Activated gamma-delta T cell (primary cell): ENCODE results near the gene PLPP3.

Source experiments
- DNase-seq: peaks from one replicate; lab custom pipeline; 2025; lab: John Stamatoyannopoulos, UW

Gene PLPP3

DNA sequence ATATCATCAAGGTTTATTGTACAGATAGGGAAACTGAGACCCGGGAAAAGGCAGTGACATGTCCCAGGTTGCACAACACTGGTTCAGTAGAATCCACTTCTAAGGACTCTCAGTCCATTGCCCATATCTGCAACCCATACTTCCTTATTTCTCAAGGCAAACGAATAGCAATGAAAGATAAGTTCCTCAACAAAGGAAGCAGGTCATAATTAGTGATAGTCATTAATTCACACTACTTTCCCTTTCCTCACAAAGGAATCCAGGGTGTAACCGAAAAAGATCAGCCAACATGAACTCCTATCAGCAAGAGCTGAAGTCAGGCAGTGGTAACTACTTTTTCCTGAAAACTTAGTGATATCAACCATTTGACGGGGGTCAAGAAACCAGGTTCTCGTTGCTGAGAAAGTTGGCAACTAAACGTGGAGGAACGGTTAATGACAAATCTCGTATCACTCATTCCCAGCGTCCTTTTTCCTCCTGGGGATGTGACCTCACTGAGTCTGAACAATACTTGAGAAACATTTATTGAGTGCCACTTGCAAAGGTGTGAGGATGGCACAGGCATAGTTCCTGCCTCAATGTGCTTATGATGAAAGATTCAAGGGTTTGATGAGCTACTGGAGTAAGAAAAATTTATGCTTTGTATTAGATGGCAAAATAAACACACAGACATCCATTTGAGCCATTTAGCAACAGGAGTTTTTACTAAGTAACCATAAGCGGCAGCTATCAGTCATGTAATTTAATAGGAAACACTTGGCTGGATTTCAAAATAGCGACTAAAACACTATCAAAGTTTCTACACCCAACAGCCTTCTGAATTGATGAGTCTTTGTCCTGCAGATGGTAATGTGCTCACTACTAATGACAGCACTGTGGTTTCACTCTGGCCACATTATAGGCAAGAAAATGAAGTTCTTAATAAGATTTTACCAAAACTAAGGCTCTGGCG, 82.3 kb downstream of the PLPP3 start:
- DNase-seq: no peak

DNA sequence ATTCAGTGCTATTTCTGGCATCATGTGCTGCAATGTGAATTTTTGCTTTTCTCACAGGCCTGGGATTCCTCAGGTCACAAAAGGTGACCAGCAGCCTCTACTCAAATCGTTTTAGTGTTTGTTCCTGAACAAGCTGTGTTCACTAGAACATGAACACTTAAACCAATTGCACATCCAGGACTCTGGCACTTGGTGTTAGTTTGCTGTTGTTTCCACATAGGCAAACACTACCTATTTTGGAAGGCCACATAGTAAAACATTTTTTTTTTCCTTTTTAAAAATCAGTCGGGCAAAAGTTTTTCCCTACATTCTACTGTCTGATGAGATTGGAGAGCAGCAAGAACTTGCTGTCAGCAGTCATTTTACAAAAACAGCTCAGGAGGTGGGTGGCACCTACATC, 83.2 kb downstream of the PLPP3 start:
- no peak for DNase-seq

DNA sequence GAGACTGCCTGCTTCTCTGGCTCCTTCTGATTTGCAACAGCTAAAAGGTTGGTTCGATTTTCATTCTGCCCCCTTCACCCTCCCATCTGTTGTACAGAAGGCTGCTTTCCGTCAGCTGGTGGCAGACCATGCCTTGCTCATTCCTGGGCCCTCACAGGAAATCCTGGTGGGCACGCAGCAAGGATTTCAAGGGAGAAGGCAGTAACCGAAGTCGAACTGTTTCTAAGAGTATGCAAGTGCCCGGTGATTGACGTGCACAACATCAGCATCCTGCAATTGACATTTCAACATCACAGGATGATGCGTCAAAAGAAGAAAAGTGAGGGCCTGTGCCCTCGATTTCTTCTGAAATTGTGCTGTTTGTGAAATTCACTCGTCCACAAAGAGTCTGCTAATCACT, 83.8 kb downstream of the PLPP3 start:
- DNase-seq: no peak

DNA sequence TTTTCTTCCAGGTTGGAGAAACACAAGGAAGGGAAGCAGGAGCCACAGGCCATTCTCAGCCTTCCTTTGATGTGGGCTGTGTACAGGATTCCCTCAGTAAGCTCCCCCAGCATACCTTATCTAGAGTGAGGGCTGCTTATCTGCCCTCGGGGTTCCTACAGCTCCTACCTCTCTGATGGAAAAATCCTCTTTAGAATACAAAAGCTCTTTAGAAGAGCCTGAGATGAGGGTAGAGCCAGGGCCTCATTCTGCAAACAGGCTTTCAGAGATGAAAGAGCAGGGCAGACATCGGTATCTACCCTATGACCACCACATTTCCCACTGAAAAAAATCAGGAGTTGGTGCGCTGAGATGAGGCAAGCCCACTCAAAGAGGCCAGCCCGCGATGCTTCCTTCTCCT, 85.1 kb downstream of the PLPP3 start:
- no peak for DNase-seq

DNA sequence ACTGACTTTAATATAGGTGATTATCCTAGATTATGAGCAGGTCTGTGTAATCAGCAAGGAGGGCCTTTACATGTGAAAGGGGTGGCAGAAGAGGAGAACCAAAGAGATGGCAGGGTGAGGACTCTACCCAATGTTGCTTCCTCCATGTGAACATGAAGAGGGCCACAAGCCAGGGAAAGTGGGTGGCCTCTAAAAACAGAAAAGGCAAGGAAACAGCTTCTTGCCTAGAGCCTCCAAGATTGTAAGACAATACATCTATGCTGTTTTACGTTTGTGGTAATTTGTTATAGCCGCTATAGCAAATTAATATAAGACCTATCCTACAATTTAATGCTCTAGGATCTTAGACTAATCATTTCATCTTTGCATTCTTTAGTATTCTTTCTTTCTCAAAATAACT, 85.5 kb downstream of the PLPP3 start:
- DNase-seq: no peak

DNA sequence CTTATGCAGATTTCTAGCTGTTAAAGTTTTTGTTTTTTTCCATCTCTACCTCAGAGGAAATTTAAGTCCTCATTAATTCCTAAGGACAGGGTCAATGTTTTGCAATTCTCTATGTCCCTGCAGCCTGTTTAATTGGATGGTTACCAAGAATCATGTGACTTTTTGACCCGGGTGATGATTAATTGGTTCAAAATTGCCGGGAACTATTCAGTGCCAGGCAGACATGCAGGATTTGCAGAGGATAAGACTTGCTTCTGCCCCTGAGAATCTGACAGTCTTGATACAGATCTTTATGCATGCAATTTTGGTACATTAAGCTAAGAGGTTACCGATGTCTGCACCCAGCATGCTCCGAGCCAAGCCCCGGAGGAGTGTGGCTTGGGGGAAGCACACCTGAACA, 87.9 kb downstream of the PLPP3 start:
- no peak for DNase-seq

DNA sequence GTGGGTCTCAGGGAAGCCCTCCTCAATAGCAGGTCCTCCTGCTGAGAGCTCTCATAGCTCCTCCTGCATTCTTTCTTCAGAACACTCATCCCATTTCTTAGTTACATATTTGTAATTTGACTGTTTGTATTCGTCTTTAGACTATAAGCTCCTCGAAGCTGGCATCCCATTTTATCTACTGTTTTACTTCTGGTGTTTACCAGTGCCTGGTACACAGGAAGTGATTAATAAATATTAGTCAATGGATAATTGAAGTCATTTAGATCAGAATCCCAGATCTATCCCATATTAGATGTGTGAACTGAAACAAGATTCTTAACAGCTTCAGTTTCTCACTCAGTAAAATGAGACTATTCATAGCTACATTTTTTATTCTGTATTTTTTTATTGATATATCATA, 88.7 kb downstream of the PLPP3 start:
- DNase-seq: no peak

DNA sequence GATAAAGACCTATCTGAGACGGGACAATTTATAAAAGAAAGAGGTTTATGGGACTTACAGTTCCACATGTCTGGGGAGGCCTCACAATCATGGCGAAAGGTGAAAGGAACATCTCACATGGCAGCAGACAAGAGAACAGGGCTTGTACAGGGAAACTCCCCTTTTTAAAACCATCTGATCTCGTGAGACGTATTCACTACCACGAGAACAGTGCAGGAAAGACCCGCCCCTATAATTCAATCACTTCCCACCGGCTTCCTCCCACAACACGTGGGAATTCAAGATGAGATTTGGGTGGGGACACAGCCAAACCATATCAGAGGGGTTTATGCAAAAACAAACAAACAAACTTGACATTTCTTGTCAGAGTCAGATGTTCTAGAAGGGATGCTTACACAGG, 89.7 kb downstream of the PLPP3 start:
- DNase-seq: no peak

DNA sequence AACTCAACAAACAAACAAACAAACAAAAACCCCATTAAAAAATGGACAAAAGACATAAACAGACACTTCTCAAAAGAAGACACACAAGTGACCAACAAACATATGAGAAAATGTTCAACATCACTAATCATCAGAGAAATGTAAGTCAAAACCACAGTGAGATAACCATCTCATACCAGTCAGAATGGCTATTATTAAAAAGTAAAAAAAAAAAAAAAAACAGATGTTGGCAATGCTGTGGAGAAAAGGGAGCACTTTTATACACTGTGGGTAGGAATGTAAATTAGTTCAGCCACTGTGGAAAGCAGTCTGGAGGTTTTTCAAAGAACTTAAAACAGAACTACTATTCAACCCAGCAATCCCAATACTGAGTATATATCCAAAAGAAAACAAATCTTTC, 94.7 kb downstream of the PLPP3 start:
- no peak for DNase-seq

DNA sequence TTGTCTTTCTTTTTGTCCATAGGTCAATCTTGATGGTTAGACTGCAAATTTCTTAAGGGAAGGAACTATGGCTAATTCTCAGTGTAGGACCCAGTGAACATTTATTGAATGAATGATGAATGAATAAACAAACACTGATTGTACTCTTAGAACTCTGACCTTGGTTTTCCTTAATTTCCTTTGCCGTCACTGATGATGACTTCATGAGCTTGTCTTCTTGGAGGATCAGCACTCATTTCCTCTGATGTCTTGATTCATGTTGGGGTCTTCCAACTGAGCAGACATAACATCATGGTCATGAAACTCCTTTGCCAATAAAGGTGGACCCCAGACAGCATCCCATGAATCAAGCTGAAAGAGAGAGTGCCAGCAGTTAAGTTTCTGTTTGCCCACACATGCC, 96.3 kb downstream of the PLPP3 start:
- DNase-seq: no peak

DNA sequence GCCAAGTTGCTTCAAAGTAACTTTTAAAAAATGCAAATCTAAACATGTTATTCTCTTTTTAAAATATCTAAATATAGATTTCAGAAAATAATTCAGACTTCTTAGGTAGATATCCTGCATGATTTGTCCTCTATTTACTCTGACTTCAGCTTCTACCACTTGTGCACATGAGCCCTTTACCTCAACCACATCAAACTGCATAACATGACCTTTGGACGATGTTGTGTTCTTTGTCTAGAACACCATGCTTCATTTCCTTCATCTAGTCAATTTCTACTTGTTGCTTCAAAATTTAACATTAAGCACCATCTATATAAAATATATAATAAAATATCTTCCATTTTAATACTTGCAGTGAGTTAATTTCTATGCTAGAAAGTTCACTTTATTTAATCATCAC, 96.9 kb downstream of the PLPP3 start:
- DNase-seq: no peak

DNA sequence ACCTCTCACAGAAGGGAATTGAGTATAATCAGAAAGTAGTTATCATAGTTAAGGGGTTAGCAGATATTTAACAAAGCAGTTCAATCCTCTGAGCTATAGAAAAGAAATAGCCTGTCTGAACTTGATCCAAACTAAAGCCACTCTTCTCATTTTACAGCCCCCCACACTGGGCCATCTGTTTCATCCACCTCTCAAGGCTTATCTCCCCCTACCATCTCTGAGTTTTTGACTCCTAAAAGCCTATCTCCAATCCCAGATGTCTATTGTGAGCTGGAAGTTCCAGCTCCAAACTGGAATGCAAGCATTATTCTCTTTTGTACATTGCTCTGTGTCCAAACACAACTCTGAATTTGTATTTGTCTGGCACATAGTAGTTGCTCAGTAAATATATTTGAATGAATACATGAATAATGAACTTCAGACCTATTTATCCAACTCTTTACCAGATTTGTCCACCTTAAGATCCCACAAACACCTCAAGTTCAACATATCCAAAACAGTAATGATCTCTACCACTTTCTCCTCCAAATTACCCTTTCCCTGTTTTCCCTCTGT, 98.1 kb downstream of the PLPP3 start:
- no peak for DNase-seq

DNA sequence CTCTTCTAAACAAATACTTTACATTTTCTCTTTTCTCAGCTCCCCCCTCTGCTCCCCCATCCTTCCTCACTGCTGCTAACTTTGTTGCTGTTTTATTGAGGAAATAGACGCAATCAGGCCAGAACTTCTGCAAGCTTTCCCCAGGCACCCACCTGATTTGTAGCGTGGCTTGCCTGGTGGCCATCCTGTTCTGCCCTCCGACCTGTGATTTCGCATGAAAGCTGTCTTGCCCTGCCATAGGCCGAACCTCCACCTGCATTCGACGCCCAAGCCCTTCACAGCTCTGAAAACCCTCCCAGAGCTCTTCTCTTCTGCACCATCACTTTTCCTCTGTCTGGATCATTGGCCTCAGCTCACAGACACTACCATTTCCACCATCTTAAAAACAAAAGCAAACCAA, 100.6 kb downstream of the PLPP3 start:
- DNase-seq: no peak

DNA sequence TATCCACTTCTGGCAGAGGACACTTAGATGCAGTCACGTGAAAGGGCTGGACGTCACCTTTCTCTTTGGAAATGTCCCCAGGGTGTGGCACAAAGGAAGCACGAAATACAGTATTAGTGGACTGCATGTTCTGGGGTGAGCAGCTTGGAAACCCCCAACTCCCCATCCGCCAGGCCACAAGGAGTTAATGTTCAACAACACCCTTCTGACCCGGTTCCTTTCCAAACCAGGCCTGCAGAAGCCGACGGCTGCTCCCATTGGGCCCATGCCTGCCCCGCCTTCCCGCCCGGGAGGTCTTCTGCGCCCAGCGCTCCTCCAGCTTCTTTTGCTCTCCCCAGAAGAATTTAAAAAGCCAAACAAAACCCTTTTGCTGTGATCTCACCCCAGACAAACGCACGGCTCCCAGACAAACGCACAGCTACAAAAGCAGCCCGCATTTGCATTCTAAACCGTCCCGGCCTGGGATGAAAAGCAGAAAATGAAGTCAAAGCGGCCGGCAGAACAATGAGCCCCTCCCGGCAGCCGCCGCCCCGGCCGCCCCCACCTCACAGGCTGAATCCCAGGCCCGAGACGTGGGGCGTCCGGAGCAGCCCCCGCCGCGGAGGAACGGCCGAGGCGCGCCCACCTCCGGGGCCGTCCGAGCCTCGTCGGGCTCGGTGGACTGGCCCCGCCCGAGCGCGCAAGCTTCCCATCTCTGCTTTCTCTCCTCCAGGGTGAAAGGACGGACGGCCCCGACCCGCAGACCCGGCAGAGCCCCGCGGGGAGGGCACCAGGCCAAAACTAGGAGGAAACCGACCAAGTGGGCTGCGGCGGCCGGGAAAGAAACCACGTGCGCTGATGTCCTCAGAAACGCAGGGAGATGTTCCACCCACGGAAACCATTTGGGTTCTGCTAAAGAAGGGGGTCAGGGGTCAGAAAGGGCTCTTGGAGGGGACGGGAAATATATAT, 101.9 kb downstream of the PLPP3 start:
- DNase-seq: no peak

DNA sequence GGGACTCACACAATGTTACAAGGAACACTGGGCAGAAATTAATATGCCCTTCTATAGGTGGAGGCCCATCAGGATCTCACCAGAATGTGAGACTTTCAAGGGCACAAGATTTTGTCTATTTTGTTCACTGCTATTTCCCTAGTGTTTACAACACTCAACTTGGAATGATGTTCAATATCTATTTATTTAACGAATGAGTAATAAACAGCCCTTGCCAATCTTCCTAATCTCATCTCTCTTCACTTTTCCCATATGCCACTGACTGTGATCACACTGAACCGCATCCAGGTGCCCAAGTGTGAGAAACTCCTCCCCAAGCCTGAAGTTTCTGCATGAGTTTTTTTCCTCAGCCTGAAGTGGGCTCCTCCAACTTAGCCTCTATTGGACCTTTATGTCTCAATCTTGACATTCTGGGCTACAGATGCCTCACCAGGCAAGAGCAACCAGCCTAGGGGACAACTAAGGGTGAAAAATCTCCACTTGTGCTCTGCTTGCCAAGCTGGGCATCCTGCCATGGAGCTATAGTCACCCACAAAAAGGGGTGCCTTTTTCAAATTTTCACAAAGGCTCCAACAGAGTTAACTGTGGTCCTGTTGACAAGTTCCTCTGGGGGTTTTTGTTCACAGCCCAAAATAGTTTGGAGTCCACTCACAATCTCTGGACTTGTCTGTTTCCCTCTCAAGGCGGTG, 105.6 kb downstream of the PLPP3 start:
- no peak for DNase-seq

DNA sequence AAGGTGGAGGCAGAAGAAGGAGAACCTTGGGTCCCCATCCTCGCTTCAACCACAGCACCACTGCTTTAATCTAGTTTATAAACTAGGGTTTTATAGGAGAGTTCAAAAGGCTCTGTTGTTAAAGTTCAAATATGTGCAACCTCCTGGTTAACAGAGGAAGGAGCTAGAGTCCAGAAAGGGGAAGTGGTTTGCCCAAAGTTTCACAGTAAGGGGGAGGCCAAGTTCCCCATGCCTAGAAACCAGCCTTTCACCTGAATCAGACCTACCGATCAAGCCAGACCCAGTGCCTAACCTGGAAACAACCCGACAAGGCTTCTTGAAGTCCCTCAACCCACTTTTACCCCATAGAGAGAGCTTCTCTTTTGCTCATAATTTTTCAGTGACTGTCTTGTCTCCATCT, 106.5 kb downstream of the PLPP3 start:
- DNase-seq: no peak

DNA sequence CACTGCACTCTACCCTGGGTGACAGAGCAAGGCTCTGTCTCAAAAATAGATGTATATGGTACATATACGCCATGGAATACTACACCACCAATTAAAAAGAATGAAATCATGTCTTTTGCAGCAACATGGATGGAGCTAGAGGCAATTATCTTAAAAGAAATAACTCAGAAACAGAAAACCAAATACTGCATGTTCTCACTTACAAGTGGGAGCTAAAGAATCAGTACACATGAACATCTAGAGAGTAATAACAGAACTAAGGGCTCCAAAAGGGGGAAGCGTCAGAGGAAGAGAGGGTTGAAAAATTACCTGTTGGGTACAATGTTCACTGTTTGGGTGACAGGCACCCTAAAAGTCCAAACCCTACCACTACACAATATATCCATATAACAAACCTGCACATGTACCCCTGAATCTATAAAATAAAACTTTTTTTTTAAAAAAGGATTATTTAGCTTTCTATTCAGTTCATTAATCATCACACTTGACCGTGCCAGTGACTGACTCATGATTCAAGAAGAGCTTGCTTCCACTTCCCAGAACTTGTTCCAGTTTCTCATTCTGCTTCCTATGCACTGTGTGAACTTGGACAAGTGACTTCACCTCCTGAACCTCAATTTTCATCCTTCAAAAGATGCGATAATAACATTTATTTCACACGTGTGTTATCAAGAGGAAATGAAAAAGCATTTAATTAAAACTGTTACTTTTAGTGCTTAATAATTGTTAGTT, 109.6 kb downstream of the PLPP3 start:
- DNase-seq: no peak

DNA sequence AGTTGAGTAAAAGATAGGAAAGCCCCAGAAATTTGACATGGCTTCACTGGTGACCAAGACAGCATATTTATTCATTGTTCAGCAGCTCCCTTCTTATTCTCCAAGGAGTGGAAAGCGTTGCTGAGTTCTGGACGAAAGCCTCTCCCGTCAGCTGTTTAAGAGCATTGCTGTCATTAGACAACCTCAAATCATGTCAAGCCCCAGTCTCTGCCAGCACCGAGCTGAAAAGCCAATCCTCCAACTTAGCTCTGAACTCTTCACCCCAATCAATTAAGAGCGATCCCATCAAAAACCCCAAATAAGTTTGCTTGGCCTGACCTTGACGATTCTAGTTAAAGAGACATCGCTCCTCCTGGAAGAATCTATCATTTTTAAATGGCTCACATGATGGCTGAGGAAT, 110.8 kb downstream of the PLPP3 start:
- DNase-seq: no peak

DNA sequence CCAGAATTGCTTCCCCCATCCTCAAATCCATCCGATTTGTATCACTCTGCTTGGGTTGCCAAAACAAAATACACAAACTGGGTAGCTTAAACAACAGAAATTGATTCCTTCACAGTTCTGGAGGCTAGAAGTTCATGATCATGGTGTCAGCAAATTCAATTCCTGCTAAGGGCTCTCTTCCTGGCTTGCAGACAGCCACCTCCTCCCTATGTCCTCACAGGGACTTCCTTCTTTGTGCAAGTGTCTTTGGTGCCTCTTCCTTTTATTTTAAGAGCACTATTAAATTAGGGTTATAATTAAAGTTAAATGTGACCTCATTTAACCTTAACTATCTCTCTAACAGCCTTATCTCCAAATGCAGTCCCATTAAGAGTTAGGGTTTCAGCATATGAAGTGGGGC, 112.8 kb downstream of the PLPP3 start:
- DNase-seq: no peak

DNA sequence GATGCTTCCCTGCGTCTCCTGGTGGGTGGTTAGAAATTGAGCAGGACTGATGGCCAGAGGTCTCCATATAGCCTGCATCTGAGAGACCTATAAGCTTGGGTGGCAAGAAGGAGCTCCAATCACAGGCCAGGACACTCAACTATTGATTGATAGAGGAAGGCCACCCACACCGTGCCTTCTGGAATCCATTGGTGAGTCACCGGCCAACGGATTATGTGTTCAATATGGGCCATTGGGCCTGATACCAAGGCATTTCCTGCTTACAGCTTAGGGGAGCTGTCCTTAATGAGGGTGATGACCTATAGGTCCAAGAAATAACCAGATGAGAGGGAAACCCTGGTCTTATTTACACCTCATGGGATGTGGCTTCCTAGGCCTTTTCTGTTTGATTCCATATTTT, 115.1 kb downstream of the PLPP3 start:
- no peak for DNase-seq

DNA sequence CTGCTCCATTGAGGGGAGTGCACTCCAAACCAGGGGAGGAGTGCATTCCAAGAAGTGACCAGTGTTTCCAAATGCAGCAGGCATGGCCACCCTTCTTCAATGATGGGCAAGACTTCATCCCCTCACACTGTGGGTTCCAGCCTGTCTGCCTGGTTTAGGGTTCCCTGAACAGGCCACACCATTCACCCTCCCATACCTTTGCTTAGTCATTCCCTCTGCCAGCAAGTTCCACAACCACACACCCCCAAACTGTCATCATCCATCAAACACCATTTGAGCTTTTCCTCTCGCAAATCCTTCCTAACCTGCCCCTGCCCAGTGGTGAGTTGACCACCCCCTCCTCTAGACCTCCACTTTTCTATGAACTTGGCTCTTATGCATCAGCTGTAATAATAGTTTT, 116.0 kb downstream of the PLPP3 start:
- DNase-seq: no peak
